H1 (cell line): ENCODE data around the gene LDHB. TPM values are rescaled to one million over a fixed set of nuclear protein-coding genes. Genes with fewer than 3 reads are reported as not detected.

ENCODE experiments used
- TCF12 ChIP-seq: IDR thresholded peaks from 2 replicates; pipeline ENCODE4 v1.6.1; 2011; ENCODE audit warnings: low read depth, mild to moderate bottlenecking, low read length
- ZNF274 ChIP-seq: IDR thresholded peaks from 2 replicates; pipeline ENCODE4 v1.7.0; 2012; ENCODE audit warnings: low read length, borderline replicate concordance; ENCODE audit errors: extremely low read depth
- polyA plus RNA-seq, 7 experiments: library from polyadenylated mRNA; depleted of rRNA in 3 of 7; stranded (reverse) in 5 of 7; unstranded in 2 of 7; fragments of >200 nt in 5 of 7; fragments of 200-250 nt in 2 of 7; gene quantifications; 1 replicate in 5 of 7; 2 replicates in 1 of 7; 4 replicates in 1 of 7; pipeline versions ENCODE4 v1.2.1 to v1.2.3, GENCODE V29; 2011 to 2013; ENCODE audit warnings: missing spikeins in 2 of 7, mixed read lengths in 2 of 7
- total RNA-seq: library from RNA; stranded (reverse); fragmentation: NEBNext Ultra II Directional; extraction: Animal tissue kit (Norgen Biotek cat#: 25700); gene quantifications from 2 replicates; pipeline ENCODE4 v1.2.1, GENCODE V29; 2021
- TF ChIP-seq, protein P1 (sequence below): fragments of 300-600 bp; sonication (generic); IDR thresholded peaks from 2 replicates; pipeline ENCODE4 v1.7.1; 2012; ENCODE audit warnings: low read length, moderate library complexity, mild to moderate bottlenecking, inconsistent platforms; ENCODE audit not compliant: insufficient replicate concordance

LDHB gene
- total and polyA plus RNA-seq, 2 of the 8 experiments (the other 6 are each of a cell fraction or from before 2014, with no cell fraction given) = 1,177 to 1,781 TPM

DNA sequence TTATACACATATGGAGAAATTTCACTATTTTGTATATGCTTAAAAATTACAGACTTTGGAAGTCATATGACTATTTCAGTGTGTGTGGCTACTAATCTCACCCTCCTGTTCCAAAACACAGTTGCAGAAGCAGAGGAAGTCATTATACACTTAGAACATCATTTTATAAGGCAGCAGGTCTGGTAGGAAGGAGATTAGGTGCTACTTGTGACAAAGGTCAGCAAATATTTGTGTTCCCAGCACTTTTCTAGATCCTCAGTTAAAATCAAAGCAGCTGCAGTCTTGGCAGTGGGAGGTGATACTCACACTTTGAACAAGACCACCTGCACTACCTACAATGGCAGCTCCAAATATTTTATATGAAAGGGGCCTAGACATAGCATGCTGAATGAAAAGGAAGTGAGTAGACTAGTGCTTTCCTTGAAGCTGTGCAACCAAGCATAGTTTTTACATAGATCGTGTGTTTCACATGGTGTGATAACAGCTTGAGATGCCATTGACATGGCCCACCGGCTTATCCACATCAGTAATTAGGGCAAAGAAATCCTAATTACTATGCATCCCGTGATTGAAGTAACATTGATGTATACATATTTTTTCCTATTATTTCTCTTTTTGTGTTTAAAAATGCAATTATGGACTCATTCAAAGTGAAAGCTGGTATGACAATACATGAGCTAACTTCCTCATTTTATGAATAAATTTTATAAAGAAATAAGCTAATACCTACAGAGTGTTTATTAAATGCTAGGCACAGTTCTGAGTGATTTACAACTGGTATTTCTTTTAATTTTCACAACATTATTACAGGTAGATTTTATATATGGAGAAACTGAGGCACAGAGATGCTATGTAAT is 58.3 kb downstream of the LDHB start (continued):
- TF ChIP-seq, protein P1, sequence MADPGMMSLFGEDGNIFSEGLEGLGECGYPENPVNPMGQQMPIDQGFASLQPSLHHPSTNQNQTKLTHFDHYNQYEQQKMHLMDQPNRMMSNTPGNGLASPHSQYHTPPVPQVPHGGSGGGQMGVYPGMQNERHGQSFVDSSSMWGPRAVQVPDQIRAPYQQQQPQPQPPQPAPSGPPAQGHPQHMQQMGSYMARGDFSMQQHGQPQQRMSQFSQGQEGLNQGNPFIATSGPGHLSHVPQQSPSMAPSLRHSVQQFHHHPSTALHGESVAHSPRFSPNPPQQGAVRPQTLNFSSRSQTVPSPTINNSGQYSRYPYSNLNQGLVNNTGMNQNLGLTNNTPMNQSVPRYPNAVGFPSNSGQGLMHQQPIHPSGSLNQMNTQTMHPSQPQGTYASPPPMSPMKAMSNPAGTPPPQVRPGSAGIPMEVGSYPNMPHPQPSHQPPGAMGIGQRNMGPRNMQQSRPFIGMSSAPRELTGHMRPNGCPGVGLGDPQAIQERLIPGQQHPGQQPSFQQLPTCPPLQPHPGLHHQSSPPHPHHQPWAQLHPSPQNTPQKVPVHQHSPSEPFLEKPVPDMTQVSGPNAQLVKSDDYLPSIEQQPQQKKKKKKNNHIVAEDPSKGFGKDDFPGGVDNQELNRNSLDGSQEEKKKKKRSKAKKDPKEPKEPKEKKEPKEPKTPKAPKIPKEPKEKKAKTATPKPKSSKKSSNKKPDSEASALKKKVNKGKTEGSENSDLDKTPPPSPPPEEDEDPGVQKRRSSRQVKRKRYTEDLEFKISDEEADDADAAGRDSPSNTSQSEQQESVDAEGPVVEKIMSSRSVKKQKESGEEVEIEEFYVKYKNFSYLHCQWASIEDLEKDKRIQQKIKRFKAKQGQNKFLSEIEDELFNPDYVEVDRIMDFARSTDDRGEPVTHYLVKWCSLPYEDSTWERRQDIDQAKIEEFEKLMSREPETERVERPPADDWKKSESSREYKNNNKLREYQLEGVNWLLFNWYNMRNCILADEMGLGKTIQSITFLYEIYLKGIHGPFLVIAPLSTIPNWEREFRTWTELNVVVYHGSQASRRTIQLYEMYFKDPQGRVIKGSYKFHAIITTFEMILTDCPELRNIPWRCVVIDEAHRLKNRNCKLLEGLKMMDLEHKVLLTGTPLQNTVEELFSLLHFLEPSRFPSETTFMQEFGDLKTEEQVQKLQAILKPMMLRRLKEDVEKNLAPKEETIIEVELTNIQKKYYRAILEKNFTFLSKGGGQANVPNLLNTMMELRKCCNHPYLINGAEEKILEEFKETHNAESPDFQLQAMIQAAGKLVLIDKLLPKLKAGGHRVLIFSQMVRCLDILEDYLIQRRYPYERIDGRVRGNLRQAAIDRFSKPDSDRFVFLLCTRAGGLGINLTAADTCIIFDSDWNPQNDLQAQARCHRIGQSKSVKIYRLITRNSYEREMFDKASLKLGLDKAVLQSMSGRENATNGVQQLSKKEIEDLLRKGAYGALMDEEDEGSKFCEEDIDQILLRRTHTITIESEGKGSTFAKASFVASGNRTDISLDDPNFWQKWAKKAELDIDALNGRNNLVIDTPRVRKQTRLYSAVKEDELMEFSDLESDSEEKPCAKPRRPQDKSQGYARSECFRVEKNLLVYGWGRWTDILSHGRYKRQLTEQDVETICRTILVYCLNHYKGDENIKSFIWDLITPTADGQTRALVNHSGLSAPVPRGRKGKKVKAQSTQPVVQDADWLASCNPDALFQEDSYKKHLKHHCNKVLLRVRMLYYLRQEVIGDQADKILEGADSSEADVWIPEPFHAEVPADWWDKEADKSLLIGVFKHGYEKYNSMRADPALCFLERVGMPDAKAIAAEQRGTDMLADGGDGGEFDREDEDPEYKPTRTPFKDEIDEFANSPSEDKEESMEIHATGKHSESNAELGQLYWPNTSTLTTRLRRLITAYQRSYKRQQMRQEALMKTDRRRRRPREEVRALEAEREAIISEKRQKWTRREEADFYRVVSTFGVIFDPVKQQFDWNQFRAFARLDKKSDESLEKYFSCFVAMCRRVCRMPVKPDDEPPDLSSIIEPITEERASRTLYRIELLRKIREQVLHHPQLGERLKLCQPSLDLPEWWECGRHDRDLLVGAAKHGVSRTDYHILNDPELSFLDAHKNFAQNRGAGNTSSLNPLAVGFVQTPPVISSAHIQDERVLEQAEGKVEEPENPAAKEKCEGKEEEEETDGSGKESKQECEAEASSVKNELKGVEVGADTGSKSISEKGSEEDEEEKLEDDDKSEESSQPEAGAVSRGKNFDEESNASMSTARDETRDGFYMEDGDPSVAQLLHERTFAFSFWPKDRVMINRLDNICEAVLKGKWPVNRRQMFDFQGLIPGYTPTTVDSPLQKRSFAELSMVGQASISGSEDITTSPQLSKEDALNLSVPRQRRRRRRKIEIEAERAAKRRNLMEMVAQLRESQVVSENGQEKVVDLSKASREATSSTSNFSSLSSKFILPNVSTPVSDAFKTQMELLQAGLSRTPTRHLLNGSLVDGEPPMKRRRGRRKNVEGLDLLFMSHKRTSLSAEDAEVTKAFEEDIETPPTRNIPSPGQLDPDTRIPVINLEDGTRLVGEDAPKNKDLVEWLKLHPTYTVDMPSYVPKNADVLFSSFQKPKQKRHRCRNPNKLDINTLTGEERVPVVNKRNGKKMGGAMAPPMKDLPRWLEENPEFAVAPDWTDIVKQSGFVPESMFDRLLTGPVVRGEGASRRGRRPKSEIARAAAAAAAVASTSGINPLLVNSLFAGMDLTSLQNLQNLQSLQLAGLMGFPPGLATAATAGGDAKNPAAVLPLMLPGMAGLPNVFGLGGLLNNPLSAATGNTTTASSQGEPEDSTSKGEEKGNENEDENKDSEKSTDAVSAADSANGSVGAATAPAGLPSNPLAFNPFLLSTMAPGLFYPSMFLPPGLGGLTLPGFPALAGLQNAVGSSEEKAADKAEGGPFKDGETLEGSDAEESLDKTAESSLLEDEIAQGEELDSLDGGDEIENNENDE = no peak
- no peak for TF ChIP-seq ZNF274
- no peak for TF ChIP-seq TCF12
